Kidney (tissue), 14 donors: ENCODE measurements around the gene THSD4. TPM values are rescaled to one million over a fixed set of nuclear protein-coding genes. Genes with fewer than 3 reads are reported as not detected.

Source experiments
- DNase-seq, 5 donors: peaks; one replicate each; pipeline ENCODE4 v3.0.0-alpha.2; 2013 to 2020
- FAIRE-seq: peaks from 2 replicates; lab custom pipeline; 2012; peaks lifted over from hg19 to GRCh38; lab: Jason Lieb, UNC
- H3K27ac ChIP-seq, 2 donors: one replicate each; pipeline ENCODE4 v1.7.0; 2013; ENCODE audit warnings: low read depth in 2 of 2, low read length in 2 of 2, inconsistent platforms in 1 of 2
- H3K27me3 ChIP-seq: one replicate; pipeline ENCODE4 v1.7.1; 2013; ENCODE audit warnings: low read length, inconsistent platforms; ENCODE audit not compliant: control insufficient read depth, insufficient read depth
- H3K36me3 ChIP-seq, 3 donors: one replicate each; pipeline versions ENCODE4 v1.7.0 to v1.7.1; 2013; ENCODE audit warnings: low read length in 3 of 3, control low read depth in 1 of 3, inconsistent platforms in 1 of 3; ENCODE audit not compliant: insufficient read depth in 3 of 3, control insufficient read depth in 2 of 3
- H3K4me1 ChIP-seq, 3 donors: one replicate each; pipeline versions ENCODE4 v1.7.0 to v1.7.1; 2013; ENCODE audit warnings: low read length in 3 of 3, inconsistent platforms in 1 of 3, low read depth in 1 of 3; ENCODE audit not compliant: control insufficient read depth in 2 of 3, insufficient read depth in 2 of 3
- H3K4me3 ChIP-seq, 3 donors: one replicate each; pipeline versions ENCODE4 v1.7.0 to v1.8.1; 2013; ENCODE audit warnings: low read length in 3 of 3, control low read depth in 1 of 3, inconsistent platforms in 1 of 3
- H3K9ac ChIP-seq, 3 donors: one replicate each; pipeline versions ENCODE4 v1.7.0 to v1.7.1; 2013; ENCODE audit warnings: low read length in 3 of 3, control low read depth in 1 of 3, inconsistent platforms in 1 of 3
- H3K9me3 ChIP-seq, 3 donors: one replicate each; pipeline versions ENCODE4 v1.7.0 to v1.7.1; 2013; ENCODE audit warnings: low read length in 3 of 3, control low read depth in 1 of 3, inconsistent platforms in 1 of 3; ENCODE audit not compliant: control insufficient read depth in 2 of 3, insufficient read depth in 1 of 3
- intact Hi-C: fragments of 100-400 bp; cut with DNase I; formaldehyde crosslinking; loops from one replicate; pipeline ENCODE4 v1.11.1; 2022
- polyA plus RNA-seq: library from polyadenylated mRNA; stranded (reverse); fragments of 350-450 nt; fragmentation: Illumina TruSeq; extraction: RNeasy Lipid Tissue Mini Kit (QIAGEN cat#74804); gene quantifications from one replicate; pipeline ENCODE4 v1.2.3, GENCODE V29; 2014; ENCODE audit warnings: low read depth, low replicate concordance; ENCODE audit not compliant: insufficient read depth
- total RNA-seq: library from RNA; stranded (reverse); fragmentation: NEBNext Ultra II Directional; extraction: Animal tissue kit (Norgen Biotek cat#: 25700); gene quantifications from one replicate; pipeline ENCODE4 v1.2.1, GENCODE V29; 2021
- TF ChIP-seq, protein P1 (sequence below): IDR thresholded peaks from 3 replicates; pipeline ENCODE4 v1.5.1; 2012; ENCODE audit warnings: mild to moderate bottlenecking, moderate library complexity, borderline replicate concordance; ENCODE audit not compliant: insufficient read depth; ENCODE audit errors: extremely low read depth
- donor health status: control.
- donor health status: control.
- donor health status: control.
- donor health status: control.
- donor health status: control.
- donor health status: DM: yes; HTN: yes; CAD: no.
- donor health status: Normal renal cell carcinoma (clear cell type).

The THSD4 gene
- total and polyA plus RNA-seq, 2 donors from 2014 or later, result 9.4 to 36.3 TPM

DNA sequence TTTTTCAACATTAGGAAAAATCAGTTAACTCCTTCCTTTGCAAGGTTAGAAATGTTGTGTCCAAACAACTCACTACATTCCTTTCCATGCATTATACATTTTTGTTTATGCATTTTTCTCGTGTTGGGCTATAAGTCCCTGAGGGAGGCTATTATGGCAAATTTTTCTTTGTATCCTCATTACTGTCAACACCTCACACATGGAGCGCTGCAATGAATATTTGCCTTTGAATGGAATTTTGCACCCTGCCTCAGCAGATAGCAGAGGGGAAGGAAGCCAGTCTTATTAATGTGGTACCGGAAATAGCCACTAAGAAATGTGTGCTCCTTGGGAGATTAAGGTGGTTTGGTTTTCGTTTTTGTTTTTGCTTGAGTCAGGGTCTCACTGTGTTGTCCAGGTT, 134.7 kb downstream of the THSD4 start:
- peaks cover 0 to 2% (median 0%) of the 10 kb centered on the region in 3 donors for H3K4me1 ChIP-seq
- intact Hi-C loops, result no loop called here
- H3K9ac ChIP-seq, result no peak overlapping the region
- no peaks in the 10 kb centered on the region for H3K9me3 ChIP-seq
- TF ChIP-seq, protein P1, sequence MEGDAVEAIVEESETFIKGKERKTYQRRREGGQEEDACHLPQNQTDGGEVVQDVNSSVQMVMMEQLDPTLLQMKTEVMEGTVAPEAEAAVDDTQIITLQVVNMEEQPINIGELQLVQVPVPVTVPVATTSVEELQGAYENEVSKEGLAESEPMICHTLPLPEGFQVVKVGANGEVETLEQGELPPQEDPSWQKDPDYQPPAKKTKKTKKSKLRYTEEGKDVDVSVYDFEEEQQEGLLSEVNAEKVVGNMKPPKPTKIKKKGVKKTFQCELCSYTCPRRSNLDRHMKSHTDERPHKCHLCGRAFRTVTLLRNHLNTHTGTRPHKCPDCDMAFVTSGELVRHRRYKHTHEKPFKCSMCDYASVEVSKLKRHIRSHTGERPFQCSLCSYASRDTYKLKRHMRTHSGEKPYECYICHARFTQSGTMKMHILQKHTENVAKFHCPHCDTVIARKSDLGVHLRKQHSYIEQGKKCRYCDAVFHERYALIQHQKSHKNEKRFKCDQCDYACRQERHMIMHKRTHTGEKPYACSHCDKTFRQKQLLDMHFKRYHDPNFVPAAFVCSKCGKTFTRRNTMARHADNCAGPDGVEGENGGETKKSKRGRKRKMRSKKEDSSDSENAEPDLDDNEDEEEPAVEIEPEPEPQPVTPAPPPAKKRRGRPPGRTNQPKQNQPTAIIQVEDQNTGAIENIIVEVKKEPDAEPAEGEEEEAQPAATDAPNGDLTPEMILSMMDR, result no peak
- no peak for DNase-seq
- H3K36me3 ChIP-seq, result no peaks in the 10 kb centered on the region
- H3K27me3 ChIP-seq, result no peaks in the 10 kb centered on the region
- FAIRE-seq, result no peak
- no peak overlapping the region for H3K4me3 ChIP-seq
- H3K27ac ChIP-seq, result no peak overlapping the region

DNA sequence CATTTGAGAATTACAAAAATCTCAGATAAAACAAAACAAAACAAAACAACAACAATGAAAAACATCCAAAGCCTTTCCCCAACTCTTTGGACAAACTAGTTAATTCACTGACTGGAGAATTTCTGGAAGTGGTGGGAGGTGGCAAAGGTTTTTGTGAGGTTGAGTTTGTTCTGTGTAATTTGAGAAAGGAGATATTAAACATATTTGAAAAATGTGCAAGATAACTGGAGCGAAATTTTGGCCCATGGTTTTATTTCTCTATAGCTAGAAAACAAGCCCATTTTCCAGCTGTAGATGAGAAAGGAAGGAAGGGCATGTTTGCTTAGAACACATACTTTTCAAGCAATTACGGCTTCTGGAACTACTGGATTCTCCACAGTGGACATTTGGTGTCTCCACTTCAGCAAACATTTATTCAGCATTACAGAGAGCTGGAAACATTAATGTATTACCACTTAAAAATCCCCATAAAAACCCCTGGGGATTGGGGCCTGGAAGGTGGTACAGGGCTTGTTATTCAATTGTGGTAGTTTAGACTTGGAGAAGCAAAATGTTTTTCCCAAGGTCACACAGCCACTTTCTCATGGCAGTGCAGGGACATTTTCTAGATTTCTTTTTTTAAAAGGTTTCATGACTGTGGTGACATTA, 135.8 kb downstream of the THSD4 start:
- no peak for FAIRE-seq
- no peak overlapping the region for H3K4me3 ChIP-seq
- H3K36me3 ChIP-seq, result no peaks in the 10 kb centered on the region
- no peaks in the 10 kb centered on the region for H3K27me3 ChIP-seq
- no peaks in the 10 kb centered on the region for H3K9me3 ChIP-seq
- no peak overlapping the region for H3K9ac ChIP-seq
- TF ChIP-seq, protein P1, result no peak
- H3K27ac ChIP-seq, result no peak overlapping the region
- H3K4me1 ChIP-seq, result peaks cover 0 to 2% (median 0%) of the 10 kb centered on the region in 3 donors
- no peak for DNase-seq
- intact Hi-C loops, result no loop called here

DNA sequence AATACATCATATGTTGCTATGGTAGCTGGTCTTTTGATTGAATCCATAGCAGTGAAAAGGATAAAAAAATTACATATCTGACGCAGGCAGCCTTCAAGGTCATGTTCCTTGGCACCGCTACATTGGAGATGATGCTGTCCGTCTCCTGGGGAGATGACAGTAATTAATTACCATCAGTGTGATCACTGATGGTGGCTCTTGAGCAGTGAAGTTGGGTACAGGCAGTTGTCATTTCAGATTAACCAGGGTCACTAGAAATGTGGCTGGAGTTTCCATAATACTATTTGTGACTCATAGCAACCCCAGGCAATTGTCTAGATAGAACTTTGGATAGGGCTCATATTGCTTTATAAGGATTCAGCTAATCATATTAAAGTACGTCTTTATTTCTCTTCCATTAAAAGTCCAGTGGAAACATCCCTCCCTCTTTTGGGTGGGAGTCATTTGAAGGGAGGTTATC, 136.3 kb downstream of the THSD4 start:
- DNase-seq (no peak), FAIRE-seq (no peak)
- H3K27ac ChIP-seq, result no peak overlapping the region
- intact Hi-C loops, result no loop called here
- H3K36me3 ChIP-seq, result no peaks in the 10 kb centered on the region
- H3K9ac ChIP-seq, result no peak overlapping the region
- peaks cover 0 to 2% (median 0%) of the 10 kb centered on the region in 3 donors for H3K4me1 ChIP-seq
- H3K27me3 ChIP-seq, result no peaks in the 10 kb centered on the region
- no peaks in the 10 kb centered on the region for H3K9me3 ChIP-seq
- TF ChIP-seq, protein P1, result no peak
- H3K4me3 ChIP-seq, result no peak overlapping the region
